Stimulated activated CD4-positive, alpha-beta T cell treated with anti-CD3 and anti-CD28 coated beads, TNF-alpha, amount 100 ng/mL, for 1 hour (primary cell): Measurements from ENCODE around the gene RAB36.

Source experiments
- DNase-seq, 3 donors: peaks; one replicate each; pipeline ENCODE4 v3.0.0-alpha.2; 2020; ENCODE audit warnings: low read depth in 3 of 3, low spot score in 1 of 3

RAB36 gene

DNA sequence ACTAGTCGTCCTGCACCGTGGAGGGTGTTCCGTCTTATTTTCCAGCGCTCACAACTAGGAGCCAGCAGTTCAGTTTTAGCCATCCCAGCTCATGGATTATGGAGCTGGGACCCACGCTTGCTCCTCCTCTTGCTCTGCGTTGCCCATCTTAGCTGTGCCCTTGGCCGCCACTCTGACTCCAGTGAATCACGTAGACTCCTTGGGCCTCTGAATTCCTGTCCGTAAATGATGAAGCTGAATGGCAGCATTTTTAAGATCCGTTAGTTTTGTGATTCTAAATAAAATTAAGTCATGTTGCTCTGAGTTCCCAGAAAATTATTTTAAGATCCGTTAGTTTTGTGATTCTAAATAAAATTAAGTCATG lies 58.8 kb downstream of the RAB36 start:
- DNase-seq, result no peak

DNA sequence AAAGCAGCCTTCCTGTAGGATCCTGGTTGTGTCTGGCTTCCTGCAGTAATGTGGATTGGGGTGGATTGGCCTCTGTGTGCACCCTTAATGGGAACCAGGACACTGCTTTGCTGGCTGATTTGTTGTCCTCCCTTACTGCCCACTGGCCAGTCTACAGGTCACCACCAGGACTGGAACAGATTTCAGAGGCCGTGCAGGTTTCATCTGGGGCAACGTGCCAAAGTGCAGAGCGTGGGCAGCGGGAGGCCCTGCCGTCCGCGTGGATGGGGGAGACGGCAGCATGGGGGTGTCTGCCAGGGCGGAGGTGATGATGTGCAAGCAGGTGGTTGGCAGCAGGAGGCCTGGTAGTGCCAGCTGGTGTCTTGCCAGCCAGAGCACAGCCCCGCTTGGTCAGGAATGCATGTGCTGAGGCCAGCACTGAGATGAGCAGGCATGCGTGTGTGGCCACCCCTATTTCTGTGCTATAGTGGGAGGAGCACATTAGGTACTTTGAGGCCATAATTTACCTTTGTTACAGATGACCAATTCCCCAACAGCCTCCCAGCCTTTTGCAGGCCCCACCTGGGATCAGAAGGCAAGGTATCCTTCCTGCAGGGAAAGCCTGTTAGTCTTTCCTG lies 59.4 kb downstream of the RAB36 start:
- no peak for DNase-seq

DNA sequence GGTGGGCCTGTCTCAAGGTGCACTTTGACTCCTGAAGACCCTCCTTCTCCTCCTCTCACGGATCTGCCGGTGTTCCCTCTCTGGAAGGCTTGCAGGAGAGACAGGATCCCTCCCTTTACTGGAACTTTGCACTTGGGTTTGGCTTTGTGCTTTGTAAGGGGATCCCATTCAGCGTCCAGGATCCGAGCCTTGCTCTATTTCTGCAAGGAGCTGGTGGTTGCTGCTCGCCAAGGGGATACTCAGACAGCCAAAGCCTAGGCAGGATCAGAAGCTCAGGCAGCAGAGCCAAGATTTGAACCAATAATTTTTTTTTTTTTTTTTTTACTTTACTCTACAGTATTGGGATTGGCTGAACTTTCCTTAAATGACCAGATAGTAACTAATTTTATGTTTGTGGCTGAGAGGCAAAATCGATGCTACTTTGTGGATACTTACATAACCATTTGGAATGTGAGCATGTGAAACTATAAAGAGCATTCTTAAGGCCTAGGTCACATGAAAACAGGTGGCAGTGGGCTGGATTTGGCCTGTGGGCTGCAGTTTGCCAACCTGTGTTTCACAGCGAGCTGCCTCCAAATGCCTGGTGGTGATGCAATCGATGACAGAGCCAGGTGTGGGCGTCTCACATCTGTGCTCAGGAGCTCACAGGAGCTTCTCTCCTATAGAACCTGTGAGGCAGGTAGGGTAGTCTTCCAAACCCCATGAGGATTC lies 60.2 kb downstream of the RAB36 start:
- no peak for DNase-seq

DNA sequence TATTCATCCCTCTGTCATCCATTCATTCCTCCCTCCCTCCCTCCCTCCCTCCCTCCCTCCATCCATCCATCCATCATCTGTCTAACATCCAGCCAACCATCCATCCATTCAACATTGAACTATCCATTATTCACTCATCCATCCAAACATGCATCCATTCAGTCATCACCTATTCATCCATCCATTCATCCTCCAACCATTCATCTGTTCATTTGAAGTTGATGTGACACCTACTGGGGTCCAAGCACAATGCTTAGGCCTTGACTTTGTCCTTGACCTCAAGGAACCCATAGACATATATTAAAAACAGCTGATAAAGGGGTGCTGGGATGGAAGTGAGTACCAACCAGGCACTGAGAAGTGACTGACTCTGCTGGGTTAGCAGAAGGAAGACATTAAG lies 61.6 kb downstream of the RAB36 start:
- no peak for DNase-seq

DNA sequence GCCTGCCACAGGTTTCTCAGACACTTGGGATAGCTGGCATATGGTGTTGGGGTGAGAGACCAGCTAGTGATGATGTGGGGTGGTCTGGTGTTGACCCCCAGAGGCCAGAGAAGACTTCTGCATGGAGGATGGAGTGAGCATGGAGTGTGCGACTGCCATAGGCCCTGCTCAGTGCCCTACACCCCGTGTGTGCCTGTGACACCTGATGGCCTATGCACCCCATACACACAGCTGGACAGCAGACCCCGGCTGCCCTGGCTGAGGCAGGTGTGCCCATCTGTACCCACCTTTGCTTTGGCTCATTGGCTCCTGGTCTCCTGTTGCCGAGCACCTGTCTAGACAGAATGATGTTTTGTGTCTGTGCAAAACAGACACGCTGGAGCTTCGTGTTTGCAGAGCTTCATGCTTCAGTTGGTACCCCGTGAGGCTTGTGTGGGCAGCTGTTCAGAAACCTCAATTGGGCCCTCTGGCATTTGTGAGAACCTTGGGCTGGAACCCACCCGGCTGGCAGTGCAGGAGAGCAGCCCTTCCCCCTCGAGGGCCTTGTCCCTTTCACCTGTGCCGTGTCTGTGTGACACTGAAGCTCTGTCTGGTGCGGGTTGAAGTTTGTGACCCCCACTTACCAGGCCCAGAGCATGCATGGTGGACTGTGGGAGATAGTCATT lies 62.6 kb downstream of the RAB36 start:
- no peak for DNase-seq

DNA sequence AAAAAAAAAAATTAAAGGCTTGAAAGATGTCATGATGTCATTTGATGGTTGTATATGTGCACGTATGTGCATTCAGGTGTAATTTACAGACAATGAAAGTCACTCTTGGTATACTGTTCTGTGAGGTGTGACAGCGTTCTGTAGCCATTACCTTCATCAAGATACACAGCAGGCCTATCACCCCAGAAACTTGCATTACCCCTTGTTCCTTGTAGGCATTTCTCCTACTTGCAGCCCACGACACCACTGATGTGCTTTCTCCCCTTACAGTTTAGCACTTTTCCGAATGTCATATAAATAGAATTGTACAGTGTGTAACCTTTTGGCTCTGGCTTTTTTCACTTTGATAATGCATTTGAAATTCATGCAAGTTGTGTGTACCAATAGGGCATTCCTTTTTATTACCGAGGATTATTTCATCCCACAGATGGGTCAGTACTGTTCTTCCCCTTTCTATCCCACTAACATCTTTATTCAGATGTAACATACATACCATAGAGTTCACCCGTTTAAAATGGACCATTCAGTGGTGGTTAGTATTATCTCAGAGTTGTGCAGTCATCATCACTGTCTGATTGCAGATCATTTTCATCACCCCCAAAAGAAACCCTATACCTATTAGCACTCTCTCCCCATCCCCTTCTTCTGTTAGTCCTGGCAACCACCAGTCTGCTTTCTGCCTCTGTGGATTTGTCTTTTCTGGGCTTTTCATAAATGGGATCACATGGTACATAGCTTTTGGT lies 65.3 kb downstream of the RAB36 start:
- no peak for DNase-seq

DNA sequence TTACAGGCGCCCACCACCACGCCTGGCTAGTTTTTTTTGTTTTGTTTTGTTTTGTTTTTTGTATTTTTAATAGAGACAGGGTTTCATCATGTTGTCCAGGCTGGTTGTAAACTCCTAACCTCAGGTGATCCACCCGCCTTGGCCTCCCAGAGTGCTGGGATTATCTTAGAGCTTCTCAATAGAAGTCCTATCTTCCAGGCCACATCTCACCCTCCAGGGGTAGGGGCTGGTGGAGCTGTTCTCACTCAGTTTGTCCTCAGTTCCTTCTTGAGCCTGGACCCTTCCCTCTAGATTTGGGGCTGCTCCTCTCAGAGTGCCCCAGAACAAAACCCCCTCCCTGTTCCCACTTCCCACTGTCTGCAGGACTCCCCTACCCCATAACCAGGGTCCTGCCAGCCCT lies 66.3 kb downstream of the RAB36 start:
- DNase-seq, result no peak

DNA sequence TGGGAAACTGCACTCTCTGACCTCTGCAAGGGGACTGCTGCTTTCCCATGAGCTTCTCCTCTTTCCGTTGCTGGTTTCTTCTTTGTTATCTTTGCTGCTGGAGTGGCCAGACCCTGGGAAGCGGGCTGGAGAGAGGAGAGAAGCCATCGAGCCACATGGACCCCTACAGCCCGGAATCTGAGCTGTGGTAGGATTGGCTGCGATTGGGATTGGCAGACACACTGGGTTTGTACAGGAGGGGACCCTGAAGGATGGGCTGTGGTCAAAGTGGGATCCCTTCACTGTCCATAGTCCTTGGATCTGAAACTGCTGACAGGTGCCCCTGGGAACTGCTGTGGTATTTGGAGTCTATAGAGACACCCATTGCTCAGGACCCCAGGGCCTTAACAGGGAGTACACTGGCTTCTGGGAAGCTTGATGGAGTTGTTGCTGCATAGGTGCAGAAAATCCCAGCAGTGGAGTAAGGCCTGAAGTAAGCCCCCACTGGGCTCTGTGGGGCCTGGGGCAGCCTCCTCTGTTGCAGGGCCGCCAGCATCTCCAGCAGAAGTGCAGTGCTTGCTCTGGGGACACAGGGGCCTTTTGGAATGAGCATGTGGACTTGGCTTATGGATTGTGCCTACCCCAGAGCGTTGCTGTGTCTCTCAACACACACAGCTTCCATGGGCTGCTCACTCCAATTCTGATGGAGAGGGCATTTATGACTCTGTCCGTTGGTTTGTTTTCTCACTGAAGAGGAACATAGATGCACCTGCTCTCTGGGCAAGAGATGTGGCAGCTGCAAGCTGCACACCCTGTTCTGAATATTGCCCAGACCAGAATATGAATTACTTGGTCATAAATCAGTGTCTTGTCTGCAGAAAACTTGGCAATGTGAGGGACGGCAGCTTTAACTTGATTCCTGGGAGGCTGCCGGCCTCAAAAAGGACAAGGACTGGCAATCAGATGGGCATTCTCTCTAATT lies 67.1 kb downstream of the RAB36 start:
- DNase-seq, result no peak

DNA sequence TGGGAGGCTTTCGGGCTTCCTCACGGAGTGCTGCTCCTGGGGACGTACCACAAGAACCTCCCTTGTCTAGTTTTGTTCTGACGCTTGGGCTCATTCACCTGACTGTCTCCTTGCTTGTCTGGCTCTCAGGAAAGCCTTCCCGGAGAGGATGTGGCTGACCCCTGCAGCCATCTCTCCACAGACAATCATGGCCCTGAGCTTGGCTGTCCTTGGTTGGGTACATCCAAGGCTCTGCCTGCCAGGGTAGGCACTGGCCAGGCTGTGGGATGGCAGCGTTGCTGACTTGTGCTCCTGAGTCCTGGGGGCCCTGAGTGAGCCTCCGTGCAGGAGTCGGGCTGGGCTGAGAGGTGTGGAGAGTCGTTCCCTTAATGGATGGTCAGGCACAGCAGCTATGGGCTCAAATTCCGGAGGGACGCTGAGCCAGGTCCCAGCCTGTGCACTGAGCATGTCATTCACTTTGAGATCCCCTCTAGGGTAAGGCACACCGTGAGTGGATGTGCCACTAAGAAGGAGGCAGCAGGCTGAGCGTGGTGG lies 67.8 kb downstream of the RAB36 start:
- DNase-seq, result no peak

DNA sequence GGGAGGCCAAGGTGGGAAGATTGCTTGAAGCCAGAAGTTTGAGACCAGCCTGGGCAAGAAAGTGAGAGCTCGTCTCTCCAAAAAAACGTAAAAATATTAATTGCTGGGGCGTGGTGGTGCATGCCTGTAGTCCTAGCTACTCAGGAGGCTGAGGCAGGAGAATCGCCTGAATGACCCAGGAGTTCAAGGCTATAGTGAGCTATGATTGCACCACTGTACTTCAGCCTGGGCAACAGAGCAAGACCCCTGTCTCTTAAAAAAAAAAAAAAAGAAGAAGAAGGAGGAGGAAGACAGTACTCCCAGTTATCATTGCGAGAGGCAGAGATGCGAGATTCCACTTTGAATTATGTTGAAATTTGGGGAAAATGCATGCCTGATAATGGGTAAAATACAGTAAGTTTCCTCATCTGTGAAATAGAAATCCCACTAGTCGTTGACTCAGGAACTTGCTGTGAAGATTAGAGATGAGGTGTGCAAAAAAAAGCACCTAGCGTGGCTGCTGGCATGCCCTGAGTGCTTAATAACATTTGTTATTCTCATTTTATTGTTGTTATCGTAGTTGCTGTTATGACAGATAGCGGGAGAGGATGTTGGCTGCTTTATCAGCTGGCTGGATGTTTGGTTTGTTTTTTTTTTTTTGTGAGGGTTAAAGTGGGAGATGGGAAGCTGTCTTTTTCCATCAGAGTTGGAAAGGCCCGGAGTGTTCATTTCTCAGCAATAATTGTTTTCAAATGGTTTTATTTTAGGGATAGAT lies 68.5 kb downstream of the RAB36 start:
- DNase-seq, result no peak
